SJSA1 (cell line): ENCODE results near the gene B4GALT1. TPM values are rescaled to one million over a fixed set of nuclear protein-coding genes. Genes with fewer than 3 reads are reported as not detected.

ENCODE experiments used
- DNase-seq, 2 experiments: peaks; one replicate each; pipeline ENCODE4 v3.0.0-alpha.2; 2015 to 2020; ENCODE audit warnings: low spot score in 2 of 2, low read depth in 1 of 2
- H3K27ac ChIP-seq: fragments of 250-450 bp; sonication (Bioruptor Pico); 2 replicates; pipeline ENCODE4 v1.5.1; 2020; ENCODE audit warnings: mild to moderate bottlenecking, moderate library complexity
- H3K27me3 ChIP-seq: fragments of 250-450 bp; sonication (Bioruptor Pico); replicated peaks from 2 replicates; pipeline ENCODE4 v1.5.1; 2020; ENCODE audit warnings: mild to moderate bottlenecking, moderate library complexity
- H3K36me3 ChIP-seq: fragments of 250-450 bp; sonication (Bioruptor Pico); 2 replicates; pipeline ENCODE4 v1.5.1; 2020; ENCODE audit warnings: mild to moderate bottlenecking
- H3K4me1 ChIP-seq: fragments of 250-450 bp; sonication (Bioruptor Pico); replicated peaks from 2 replicates; pipeline ENCODE4 v1.6.1; 2021; ENCODE audit warnings: mild to moderate bottlenecking
- H3K4me3 ChIP-seq: fragments of 250-450 bp; sonication (Bioruptor Pico); 2 replicates; pipeline ENCODE4 v1.5.1; 2020; ENCODE audit warnings: mild to moderate bottlenecking
- H3K9me3 ChIP-seq: fragments of 250-450 bp; sonication (Bioruptor Pico); replicated peaks from 2 replicates; pipeline ENCODE4 v1.5.1; 2020; ENCODE audit warnings: mild to moderate bottlenecking
- total RNA-seq: library from RNA; depleted of rRNA; stranded (reverse); fragments of >200 nt; shearing (Covaris generic); gene quantifications from 2 replicates; pipeline ENCODE4 v1.2.3, GENCODE V29; 2014

Gene B4GALT1
- total RNA-seq, 1 experiment from 2014 or later: 4.7 TPM

DNA sequence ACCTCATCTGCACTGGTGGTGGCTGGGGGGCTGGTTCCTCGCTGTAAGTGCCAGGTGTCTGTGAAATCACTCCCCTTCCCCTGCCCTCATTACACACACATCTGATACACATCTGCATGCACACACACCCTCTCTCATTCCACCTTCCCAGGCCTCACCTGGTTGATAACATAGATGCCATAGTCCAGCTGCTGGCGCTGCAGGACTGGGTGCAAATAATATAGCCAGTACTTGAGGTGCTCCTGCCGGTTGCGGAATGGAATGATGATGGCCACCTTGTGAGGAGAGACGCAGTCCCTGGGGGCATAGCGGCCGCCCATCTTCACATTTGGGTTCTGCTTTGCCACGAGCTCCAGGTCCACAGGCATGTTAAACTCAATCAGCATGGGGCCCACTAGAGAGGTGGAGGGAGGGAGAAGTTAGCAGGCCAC is 32.1 kb downstream of the B4GALT1 start:
- no peak overlapping the region for H3K4me3 ChIP-seq
- no peaks in the 10 kb centered on the region for H3K27me3 ChIP-seq
- no peak overlapping the region for H3K27ac ChIP-seq
- DNase-seq: no peak
- no peaks in the 10 kb centered on the region for H3K9me3 ChIP-seq
- H3K36me3 ChIP-seq: no peaks in the 10 kb centered on the region
- H3K4me1 ChIP-seq: peaks cover 3% of the 10 kb centered on the region

GRCh38 chr9:33133186-33133585 is 34.0 kb downstream of the B4GALT1 start:
- H3K36me3 ChIP-seq: no peaks in the 10 kb centered on the region
- no peak overlapping the region for H3K27ac ChIP-seq

GRCh38 chr9:33131790-33132772 is 35.1 kb downstream of the B4GALT1 start:
- Histone ChIP-seq H3K36me3 (no peaks in the 10 kb centered on the region), H3K27ac (no peak overlapping the region), H3K9me3 (no peaks in the 10 kb centered on the region), H3K4me1 (peaks cover 3% of the 10 kb centered on the region), H3K27me3 (no peaks in the 10 kb centered on the region), H3K4me3 (no peak overlapping the region)
- no peak for DNase-seq

More at GRCh38 chr9:33133186-33133585, 34.0 kb downstream of the B4GALT1 start:
- DNase-seq: no peak
- no peak overlapping the region for H3K4me3 ChIP-seq
- H3K27me3 ChIP-seq: no peaks in the 10 kb centered on the region
- H3K4me1 ChIP-seq: peaks cover 3% of the 10 kb centered on the region
- no peaks in the 10 kb centered on the region for H3K9me3 ChIP-seq

- Histone ChIP-seq H3K27me3 (no peaks in the 10 kb centered on the region), H3K27ac (no peak overlapping the region), H3K4me1 (peaks cover 3% of the 10 kb centered on the region), H3K4me3 (no peak overlapping the region), H3K36me3 (no peaks in the 10 kb centered on the region), H3K9me3 (no peaks in the 10 kb centered on the region)
- DNase-seq: no peak
These were observed 36.0 kb downstream of the B4GALT1 start for GRCh38 chr9:33130961-33131789.

DNA sequence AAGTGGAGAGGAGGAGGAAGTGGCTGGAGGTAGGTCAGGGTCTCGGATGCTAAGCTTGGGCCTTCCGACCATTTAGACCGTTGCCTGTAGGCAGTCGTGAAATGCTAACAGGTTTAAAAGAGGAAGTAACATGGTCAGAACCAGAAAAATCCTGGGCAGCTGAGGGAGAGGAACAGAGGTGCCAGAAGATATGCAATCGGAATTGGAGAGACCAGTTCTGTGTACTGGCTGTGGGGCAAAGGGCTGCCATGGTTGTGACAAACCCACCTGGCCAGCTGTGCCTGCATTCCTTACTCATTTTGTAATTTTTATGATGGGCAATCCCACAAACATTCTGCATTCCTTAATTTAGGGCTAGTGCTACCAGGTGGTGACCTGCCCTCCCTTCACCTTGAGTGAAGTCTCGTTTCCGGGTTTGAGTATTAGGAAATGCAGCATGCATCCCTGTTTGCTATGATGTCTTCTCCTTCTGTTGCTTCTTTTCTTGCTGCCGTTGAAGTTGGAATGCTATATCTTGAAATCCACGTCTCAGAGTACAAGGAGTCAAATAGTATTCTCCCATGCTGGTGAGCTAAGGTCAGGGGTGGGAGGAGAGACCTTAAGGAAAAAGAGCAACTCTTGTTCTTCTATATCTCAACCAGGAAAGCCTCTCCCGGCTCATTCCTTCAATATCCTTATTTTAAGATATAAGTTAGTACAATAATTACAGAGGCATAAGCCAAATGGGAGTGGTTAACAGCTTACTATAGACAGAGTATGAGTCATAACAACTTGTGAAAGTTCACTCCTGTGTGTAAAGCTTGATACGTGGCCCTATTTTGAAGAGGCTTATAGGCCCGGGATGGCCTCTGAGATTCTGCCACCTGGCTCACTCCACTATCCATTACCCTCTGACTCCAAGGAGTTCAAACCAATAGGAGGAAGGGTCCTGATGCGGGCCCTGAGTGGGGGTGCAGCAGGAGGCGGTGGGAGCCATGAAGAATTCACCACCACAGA is 37.0 kb downstream of the B4GALT1 start:
- Histone ChIP-seq H3K4me1 (peaks cover 3% of the 10 kb centered on the region), H3K27ac (no peak overlapping the region), H3K9me3 (no peaks in the 10 kb centered on the region), H3K36me3 (no peaks in the 10 kb centered on the region), H3K27me3 (no peaks in the 10 kb centered on the region), H3K4me3 (no peak overlapping the region)
- no peak for DNase-seq

DNA sequence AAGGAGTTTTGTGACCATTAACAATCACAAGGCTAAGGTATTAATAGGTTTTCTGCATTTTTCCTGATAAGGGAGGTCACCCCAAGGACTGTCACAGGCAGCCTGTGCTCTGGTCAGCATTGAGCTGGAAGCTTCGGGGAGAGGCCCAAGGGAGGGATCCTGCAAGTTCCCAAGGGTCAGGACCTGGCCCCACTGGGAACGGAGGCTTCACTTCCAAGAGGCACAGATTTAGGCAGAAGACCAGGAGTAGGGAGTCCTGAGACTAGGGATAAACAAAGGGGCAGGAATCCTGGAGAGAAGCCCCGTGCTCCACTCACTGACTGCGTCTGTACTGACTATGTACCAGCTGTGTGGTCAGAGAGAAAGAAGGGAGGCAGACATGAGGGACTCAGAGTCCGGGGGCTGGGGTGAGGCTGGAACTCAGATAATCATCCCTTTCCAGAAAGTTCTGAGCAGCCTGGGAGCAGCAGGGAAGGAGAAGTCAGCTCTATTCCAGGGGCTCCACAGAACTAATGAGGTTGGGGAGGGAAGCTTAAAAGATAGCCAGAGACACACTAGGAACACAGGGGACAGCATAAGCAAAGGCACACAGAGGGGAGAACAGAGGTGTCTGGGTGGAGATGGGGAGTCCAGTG is 37.8 kb downstream of the B4GALT1 start:
- Histone ChIP-seq H3K9me3 (no peaks in the 10 kb centered on the region), H3K36me3 (no peaks in the 10 kb centered on the region), H3K4me3 (no peak overlapping the region), H3K27ac (no peak overlapping the region), H3K27me3 (no peaks in the 10 kb centered on the region), H3K4me1 (peaks cover 3% of the 10 kb centered on the region)
- no peak for DNase-seq

GRCh38 chr9:33128570-33128969 is 38.6 kb downstream of the B4GALT1 start:
- Histone ChIP-seq H3K27me3 (no peaks in the 10 kb centered on the region), H3K4me3 (no peak overlapping the region), H3K36me3 (no peaks in the 10 kb centered on the region), H3K4me1 (peaks cover 3% of the 10 kb centered on the region), H3K27ac (no peak overlapping the region), H3K9me3 (no peaks in the 10 kb centered on the region)
- DNase-seq: no peak

DNA sequence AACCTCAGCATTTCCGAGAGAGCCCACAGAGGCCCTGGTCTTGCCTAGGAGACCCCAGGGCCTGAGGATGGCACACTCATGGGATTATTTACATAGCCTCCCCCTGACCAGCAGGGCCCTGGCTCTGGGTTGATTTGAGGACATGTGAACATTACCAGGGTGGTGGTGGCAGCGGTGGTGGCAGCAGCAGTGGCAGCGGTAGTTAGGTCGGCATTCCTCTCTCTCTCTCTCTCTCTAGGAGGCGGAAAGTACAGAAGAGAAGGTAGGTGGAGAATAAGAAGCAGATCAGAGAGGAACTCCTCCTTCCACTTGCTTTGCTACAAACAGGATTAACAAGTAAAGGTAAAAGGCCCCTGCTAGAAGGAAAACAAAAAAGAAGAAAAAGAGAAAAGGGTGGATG is 39.3 kb downstream of the B4GALT1 start:
- Histone ChIP-seq H3K27ac (no peak overlapping the region), H3K4me1 (peaks cover 3% of the 10 kb centered on the region), H3K27me3 (no peaks in the 10 kb centered on the region), H3K9me3 (no peaks in the 10 kb centered on the region), H3K36me3 (no peaks in the 10 kb centered on the region), H3K4me3 (no peak overlapping the region)
- DNase-seq: no peak

- no peaks in the 10 kb centered on the region for H3K36me3 ChIP-seq
- no peaks in the 10 kb centered on the region for H3K27me3 ChIP-seq
- no peak for DNase-seq
- no peak overlapping the region for H3K4me3 ChIP-seq
- no peaks in the 10 kb centered on the region for H3K4me1 ChIP-seq
- no peak overlapping the region for H3K27ac ChIP-seq
- no peaks in the 10 kb centered on the region for H3K9me3 ChIP-seq
These were observed 41.0 kb downstream of the B4GALT1 start for GRCh38 chr9:33125871-33126823.

GRCh38 chr9:33125461-33125860 is 41.7 kb downstream of the B4GALT1 start:
- no peaks in the 10 kb centered on the region for H3K36me3 ChIP-seq
- no peak overlapping the region for H3K27ac ChIP-seq
- H3K9me3 ChIP-seq: no peaks in the 10 kb centered on the region
- no peak for DNase-seq
- H3K4me1 ChIP-seq: no peaks in the 10 kb centered on the region
- no peak overlapping the region for H3K4me3 ChIP-seq
- H3K27me3 ChIP-seq: no peaks in the 10 kb centered on the region

DNA sequence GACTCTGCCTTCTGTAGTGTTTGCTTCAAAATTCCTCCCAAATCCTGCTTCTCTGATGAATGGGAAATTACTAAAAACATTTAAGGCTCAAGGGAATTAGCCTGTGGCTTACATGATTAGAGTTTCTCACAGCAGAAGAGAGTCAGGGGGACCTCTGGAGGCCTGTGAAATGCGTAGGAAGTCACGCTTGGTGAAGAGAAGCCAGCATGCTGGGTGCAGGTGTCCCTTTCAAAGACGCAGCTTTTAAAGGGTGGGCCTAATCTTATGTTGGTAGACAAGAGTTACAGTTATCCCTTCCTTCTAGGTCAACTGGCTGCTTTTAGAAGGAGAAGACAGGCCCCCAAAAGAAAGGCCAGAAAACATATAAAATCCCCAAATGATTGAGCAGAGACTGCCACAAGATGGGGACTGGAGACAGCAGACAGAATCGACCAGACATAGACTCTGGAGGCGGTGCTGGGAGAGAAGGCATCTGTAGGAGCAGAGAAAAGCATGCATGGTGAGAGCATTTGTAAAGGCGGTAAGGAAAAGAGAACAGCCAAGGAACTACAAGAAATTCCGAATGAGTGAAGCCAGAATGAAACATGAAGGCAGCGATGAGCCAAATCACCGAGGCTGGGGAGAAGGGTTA is 42.3 kb downstream of the B4GALT1 start:
- no peaks in the 10 kb centered on the region for H3K4me1 ChIP-seq
- no peaks in the 10 kb centered on the region for H3K36me3 ChIP-seq
- no peaks in the 10 kb centered on the region for H3K9me3 ChIP-seq
- no peak overlapping the region for H3K4me3 ChIP-seq
- no peak for DNase-seq
- no peaks in the 10 kb centered on the region for H3K27me3 ChIP-seq
- H3K27ac ChIP-seq: no peak overlapping the region
